Measurements from ENCODE around the gene WDR54.
A peak's percentile ranks its signal among the peaks of the same experiment; 100 is the strongest.
"Not testable (repeated sequence)": the region's sequence is repeated elsewhere in the genome, so short reads cannot be mapped to it uniquely, and the experiment has no call there.

Gene WDR54

GRCh38 chr2:74464406-74464805 is 42.9 kb downstream of the WDR54 start:
- peak overlapping the region; percentile 63 for H3K27ac ChIP-seq (ENCODE audit: low read depth, low read length)

GRCh38 chr2:74470742-74471141 is 49.2 kb downstream of the WDR54 start:
- H3K27ac ChIP-seq (ENCODE audit: low read depth, low read length); H3K27me3 ChIP-seq (ENCODE audit: control insufficient read depth, low read length): not testable (repeated sequence)

More at GRCh38 chr2:74464406-74464805, 42.9 kb downstream of the WDR54 start:
- H3K4me1 ChIP-seq (ENCODE audit: control insufficient read depth, low read length), result peaks cover 14% of the 10 kb centered on the region
- no peaks in the 10 kb centered on the region for H3K27me3 ChIP-seq (ENCODE audit: control insufficient read depth, low read length)
- no peaks in the 10 kb centered on the region for H3K9me2 ChIP-seq (replicated peaks; ENCODE audit: control insufficient read depth, low read length)
- TF ChIP-seq CTCF (IDR thresholded peaks at IDR 0.05; ENCODE audit: low read depth, low read length, poor library complexity, severe bottlenecking) (no peak), EZH2phosphoT487 (IDR thresholded peaks at IDR 0.05; ENCODE audit: borderline replicate concordance, low read length) (no peak)
- H4K20me1 ChIP-seq (ENCODE audit: control insufficient read depth, insufficient read depth, low read depth, low read length), result no peaks in the 10 kb centered on the region
- H3K79me2 ChIP-seq (ENCODE audit: control insufficient read depth, low read length), result peaks cover 34% of the 10 kb centered on the region
- peak overlapping the region; percentile 99 for H3K4me2 ChIP-seq (ENCODE audit: low read length)
- peak overlapping the region; percentile 99 for H3K4me3 ChIP-seq (ENCODE audit: low read length)
- H3F3A ChIP-seq (ENCODE audit: control insufficient read depth, insufficient read depth), result 0 out of 2 replicates have a peak, but pooled peaks cover 4% of the 10 kb centered on the region
- H3K9me3 ChIP-seq (ENCODE audit: control insufficient read depth, insufficient read depth, low read length), result no peaks in the 10 kb centered on the region
- peaks cover 33% of the 10 kb centered on the region for H3K36me3 ChIP-seq (ENCODE audit: control insufficient read depth, low read length)

GRCh38 chr2:74471332-74472065 is 50.0 kb downstream of the WDR54 start:
- Histone ChIP-seq H3K27ac (ENCODE audit: low read depth, low read length) (peak overlapping the region; percentile 83), H3K4me3 (ENCODE audit: low read length) (peak overlapping the region; percentile 97), H3K79me2 (ENCODE audit: control insufficient read depth, low read length) (peaks cover 23% of the 10 kb centered on the region), H3K9me3 (ENCODE audit: control insufficient read depth, insufficient read depth, low read length) (no peaks in the 10 kb centered on the region), H3K4me2 (ENCODE audit: low read length) (peak overlapping the region; percentile 79), H3K9me2 (replicated peaks; ENCODE audit: control insufficient read depth, low read length) (no peaks in the 10 kb centered on the region), H3K36me3 (ENCODE audit: control insufficient read depth, low read length) (peaks cover 31% of the 10 kb centered on the region), H4K20me1 (ENCODE audit: control insufficient read depth, insufficient read depth, low read depth, low read length) (no peaks in the 10 kb centered on the region), H3F3A (ENCODE audit: control insufficient read depth, insufficient read depth) (peaks cover 11% of the 10 kb centered on the region), H3K27me3 (ENCODE audit: control insufficient read depth, low read length) (no peaks in the 10 kb centered on the region), H3K4me1 (ENCODE audit: control insufficient read depth, low read length) (peaks cover 16% of the 10 kb centered on the region)
- TF ChIP-seq CTCF (IDR thresholded peaks at IDR 0.05; ENCODE audit: low read depth, low read length, poor library complexity, severe bottlenecking) (no peak), EZH2phosphoT487 (IDR thresholded peaks at IDR 0.05; ENCODE audit: borderline replicate concordance, low read length) (no peak)

More at GRCh38 chr2:74470742-74471141, 49.2 kb downstream of the WDR54 start:
- H3K4me3 ChIP-seq (ENCODE audit: low read length); H3K9me2 ChIP-seq (replicated peaks; ENCODE audit: control insufficient read depth, low read length); H4K20me1 ChIP-seq (ENCODE audit: control insufficient read depth, insufficient read depth, low read depth, low read length); H3K4me2 ChIP-seq (ENCODE audit: low read length); H3K9me3 ChIP-seq (ENCODE audit: control insufficient read depth, insufficient read depth, low read length): not testable (repeated sequence)
- Histone ChIP-seq H3F3A (ENCODE audit: control insufficient read depth, insufficient read depth) (peaks cover 11% of the 10 kb centered on the region), H3K36me3 (ENCODE audit: control insufficient read depth, low read length) (peaks cover 31% of the 10 kb centered on the region), H3K79me2 (ENCODE audit: control insufficient read depth, low read length) (peaks cover 30% of the 10 kb centered on the region), H3K4me1 (ENCODE audit: control insufficient read depth, low read length) (peaks cover 21% of the 10 kb centered on the region)
